HG03521 (cell line): Measurements from ENCODE around the gene CCDC32.
"Not testable (repeated sequence)": the region's sequence is repeated elsewhere in the genome, so short reads cannot be mapped to it uniquely, and the experiment has no call there.

Source experiments
- ATAC-seq: cut with Tn5 transposase; IDR thresholded peaks from one replicate; pipeline ENCODE4 v1.9.1; 2021; ENCODE audit warnings: mild to moderate bottlenecking, moderate library complexity; ENCODE audit not compliant: unreplicated experiment

The CCDC32 gene

GRCh38 chr15:40564591-40565332 lies at the start of gene CCDC32:
Gene CCDC32 (minus strand): TSS chr15:40565042. CDS start chr15:40563015, 2,027 bp downstream.
- peak; percentile 94 for ATAC-seq

DNA sequence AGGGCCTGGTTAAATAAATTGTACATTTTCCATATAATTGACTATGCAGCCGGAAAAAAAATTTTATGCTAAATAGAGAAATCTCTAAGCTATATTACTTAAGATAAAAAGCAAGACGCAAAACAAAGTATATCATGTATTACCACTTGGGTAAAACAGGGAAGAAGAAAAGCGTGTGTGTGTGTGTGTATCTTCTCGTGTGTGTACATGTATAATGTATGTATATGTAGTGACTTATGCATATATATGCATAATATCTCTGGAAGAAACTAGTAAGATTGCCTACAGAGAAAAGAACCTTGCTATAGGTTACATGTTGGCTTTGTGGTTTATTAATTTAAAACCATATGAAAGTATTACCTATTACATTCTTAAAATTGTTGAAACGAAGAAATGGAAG lies 48.2 kb upstream of the CCDC32 start:
- no peak for ATAC-seq

GRCh38 chr15:40603935-40604334 lies 39.1 kb upstream of the CCDC32 start:
- no peak for ATAC-seq

GRCh38 chr15:40600956-40601355 lies 36.1 kb upstream of the CCDC32 start:
- ATAC-seq = no peak

GRCh38 chr15:40598672-40599071 lies 33.8 kb upstream of the CCDC32 start:
- no peak for ATAC-seq

DNA sequence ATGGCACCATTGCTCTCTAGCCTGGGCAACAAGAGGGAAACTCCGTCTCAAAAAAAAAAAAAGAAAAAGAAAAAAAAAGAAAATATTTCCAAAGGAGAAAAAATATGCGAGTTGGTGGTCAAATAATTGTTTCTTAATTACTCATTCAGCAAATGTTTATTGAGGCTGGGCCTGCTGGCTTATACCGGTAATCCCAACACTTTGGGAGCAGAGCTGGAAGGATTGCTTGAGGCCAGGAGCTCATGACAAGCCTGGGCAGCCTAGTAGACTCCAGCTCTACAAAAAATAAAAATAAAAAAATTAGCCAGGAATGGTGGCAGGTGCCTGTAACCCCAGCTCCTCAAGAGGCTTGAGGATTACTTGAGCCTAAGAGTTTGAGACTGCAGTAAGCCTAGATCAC lies 33.3 kb upstream of the CCDC32 start:
- no peak for ATAC-seq

- ATAC-seq = no peak
These were observed 32.2 kb upstream of the CCDC32 start for GRCh38 chr15:40597024-40597423.

- ATAC-seq = no peak
These were observed 30.9 kb upstream of the CCDC32 start for GRCh38 chr15:40595773-40596172.

DNA sequence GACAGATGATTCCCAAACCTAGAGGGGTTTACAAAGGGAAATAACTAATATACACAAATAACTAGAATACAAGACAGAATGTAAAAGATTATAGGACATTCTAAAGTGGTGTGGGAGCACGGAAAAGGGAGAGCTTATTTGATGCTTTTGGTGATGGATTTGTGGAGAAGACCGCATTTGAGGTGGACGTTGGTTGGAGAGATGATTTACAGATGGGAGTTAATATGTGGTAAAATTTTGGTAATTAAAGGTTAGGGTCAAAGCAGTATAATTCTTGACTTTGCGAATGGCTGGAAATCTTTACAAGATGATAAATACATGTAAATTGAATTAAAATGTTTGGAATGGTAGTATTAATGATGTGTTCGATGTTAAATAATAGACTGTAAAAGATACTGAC lies 30.4 kb upstream of the CCDC32 start:
- ATAC-seq = no peak

- ATAC-seq = peak; percentile 35
These were observed 29.6 kb upstream of the CCDC32 start for GRCh38 chr15:40594429-40594836.

DNA sequence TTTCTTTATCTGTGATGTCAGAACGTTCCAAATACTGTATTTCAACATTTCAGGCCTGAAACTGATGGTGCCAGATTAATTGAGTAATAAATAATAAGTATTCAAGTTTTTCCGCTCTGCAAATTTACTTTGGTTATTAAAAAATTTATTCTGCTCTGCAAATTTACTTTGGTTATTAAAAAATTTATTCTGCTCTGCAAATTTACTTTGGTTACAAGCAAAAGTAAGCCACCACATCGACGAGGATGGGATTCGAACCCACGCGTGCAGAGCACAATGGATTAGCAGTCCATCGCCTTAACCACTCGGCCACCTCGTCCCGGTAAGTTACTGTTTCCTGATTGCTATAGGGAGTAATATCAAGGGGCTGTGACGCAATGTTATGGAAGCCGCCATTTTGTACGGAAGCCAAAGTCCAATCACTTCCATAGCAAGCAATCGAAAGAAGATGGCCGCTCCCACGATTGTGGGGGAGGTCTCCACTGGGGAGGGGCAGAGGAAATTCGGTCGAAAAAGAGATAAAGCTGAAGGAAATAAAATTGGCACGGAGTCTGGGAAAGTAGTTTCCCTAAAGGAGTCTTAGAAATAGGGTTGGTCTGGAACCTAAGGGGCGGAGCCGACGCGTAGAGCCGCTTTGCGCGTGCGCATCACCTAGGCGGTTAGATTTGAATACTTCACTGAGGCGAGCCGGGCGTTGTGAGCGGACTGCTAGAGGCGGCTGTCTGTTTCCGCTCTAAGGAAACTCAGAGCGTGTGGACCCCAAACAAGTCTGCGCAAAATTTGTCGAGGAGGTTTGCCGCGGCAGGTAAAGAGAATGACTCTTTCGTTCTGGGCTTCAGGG lies 29.0 kb upstream of the CCDC32 start, which contains the start of gene KNL1:
Gene KNL1, plus strand, starts transcription at position 662 of the 841 bp plus-strand sequence. CDS start 8,683 bp downstream, outside the sequence.
- ATAC-seq = peak; percentile 61

GRCh38 chr15:40593165-40593564 lies 28.3 kb upstream of the CCDC32 start:
- no peak for ATAC-seq

DNA sequence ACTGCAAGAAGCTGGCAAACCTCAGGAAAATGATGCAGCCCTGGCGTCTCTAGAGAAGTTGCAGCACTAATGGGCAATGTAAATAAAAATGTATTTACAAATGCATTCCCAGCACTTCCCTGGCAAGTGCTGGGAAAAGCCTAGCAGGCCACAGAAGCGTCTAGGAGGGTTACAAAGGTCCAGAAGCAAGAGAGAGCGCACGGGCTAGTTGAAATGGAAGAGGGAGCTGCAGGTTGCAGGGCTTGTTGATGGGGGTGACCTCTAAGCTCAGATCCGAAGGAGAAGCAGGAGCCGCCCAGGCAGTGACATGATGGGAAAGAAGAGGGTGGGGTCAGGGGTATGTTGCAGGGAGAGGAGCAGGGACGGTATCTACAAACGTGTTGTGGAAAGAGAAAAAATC lies 26.5 kb upstream of the CCDC32 start:
- no peak for ATAC-seq

DNA sequence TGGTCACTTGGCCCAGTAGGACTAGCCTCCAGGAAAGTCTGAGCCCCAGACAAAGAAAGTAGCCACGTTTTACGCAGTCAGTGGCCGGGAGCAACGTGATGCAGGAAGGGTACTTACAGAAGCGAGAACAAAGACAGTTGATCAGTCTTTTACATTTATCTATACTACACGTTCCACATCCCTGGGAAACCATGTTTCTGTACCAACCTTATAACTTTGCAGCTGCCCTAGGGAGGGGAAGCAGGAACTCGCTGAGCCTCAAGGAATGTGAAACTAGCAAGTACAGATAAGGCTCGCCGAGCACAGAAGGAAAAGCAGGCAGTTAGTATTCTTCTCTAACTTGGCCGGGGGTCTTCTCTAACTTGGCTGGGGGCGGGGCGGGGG lies 25.8 kb upstream of the CCDC32 start:
- ATAC-seq = no peak

DNA sequence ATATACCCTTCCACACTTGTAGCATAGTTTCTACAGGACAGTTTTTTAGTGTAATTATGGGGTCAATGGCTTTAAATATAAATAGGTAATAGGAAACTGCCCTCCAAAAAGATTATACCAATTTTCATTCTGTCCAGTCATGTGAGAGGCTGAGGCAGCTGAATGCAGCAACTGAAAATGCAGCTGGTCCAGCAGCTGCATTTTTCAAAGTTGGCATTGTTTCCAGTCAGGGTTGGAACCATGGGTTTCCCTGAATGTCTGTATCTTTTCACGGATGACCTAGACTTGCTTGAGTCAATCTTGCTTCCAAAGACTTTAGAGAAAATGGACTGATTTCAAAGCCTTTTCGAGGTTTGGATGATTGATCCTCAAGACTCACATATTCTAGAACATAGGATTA lies 19.3 kb upstream of the CCDC32 start:
- ATAC-seq = no peak

DNA sequence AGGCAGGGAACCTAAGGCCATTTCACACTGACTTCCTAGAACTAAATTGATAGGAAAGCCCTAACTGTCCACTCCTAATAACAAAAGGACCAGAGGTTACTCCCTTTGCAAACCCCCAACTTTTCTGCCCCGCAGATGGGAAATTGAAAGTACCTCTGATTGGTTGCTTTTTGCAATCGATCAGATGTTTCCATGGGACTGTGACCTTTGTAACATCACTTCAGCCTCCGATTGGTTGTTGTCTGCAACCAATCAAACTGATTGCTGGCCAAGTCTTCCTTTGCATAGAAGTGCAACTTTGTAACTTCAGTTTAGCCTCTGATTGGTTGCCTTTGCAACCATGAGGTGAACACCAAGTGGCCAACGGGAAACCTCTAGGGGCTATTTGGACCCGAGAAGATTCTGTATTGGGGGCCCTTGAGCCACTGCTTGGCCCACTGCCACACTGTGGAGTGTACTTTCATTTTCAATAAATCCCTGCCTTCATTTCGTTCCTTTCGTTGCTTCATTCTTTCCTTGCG lies 17.9 kb upstream of the CCDC32 start:
- ATAC-seq = no peak

GRCh38 chr15:40581796-40582195 lies 17.0 kb upstream of the CCDC32 start:
- ATAC-seq = not testable (repeated sequence)

DNA sequence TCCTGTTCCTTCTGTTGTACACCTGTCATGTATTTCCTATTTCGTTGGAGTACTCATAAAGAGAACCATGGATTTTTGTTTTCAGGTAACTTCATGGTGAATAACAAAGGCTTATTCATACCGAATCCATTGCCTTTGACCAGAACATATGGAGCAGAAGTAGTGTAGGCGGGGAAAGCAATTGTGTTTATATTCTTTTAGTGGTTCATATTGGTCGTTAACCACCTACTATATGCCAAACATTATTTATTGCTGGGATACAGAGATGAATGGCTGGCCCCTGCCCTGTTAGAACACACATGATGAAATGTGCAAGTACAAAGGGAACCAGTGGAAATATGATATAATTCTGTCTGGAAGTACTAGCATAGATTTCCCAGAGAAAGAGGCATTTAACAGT lies 14.1 kb upstream of the CCDC32 start:
- ATAC-seq = no peak

DNA sequence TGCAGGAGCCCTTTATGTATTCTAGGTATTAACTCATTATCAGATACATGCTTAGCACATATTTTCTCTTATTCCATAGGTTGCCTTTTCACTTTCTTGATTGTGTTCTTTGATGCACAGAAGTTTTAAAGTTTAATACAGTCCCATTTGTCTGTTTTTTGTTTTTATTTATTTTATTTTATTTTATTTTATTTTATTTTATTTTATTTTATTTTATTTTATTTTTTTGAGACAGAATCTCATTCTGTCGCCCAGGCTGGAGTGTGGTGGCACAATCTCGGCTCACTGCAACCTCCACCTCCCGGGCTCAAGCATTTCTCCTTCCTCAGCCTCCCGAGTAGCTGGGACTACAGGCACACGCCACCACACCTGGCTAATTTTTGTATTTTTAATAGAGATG lies 12.1 kb upstream of the CCDC32 start:
- ATAC-seq = not testable (repeated sequence)

- ATAC-seq = no peak
These were observed 10.3 kb upstream of the CCDC32 start for GRCh38 chr15:40575113-40575512.

GRCh38 chr15:40569129-40569953 lies 4.5 kb upstream of the CCDC32 start, which contains the start of gene RPUSD2:
Gene RPUSD2 (plus strand): TSS chr15:40569299. CDS start chr15:40569338, 39 bp downstream.
- peak; percentile 43 for ATAC-seq
